GM20000 (cell line): ENCODE measurements around the gene CREM.

Source experiments
- DNase-seq: peaks from one replicate; pipeline ENCODE4 v3.0.0; 2012; ENCODE audit warnings: low spot score
- TF ChIP-seq, protein P1 (sequence below): IDR thresholded peaks from 2 replicates; pipeline ENCODE4 v1.5.1; 2012; ENCODE audit warnings: mild to moderate bottlenecking, control low read depth; ENCODE audit errors: extremely low read depth, missing control alignments

Gene CREM

DNA sequence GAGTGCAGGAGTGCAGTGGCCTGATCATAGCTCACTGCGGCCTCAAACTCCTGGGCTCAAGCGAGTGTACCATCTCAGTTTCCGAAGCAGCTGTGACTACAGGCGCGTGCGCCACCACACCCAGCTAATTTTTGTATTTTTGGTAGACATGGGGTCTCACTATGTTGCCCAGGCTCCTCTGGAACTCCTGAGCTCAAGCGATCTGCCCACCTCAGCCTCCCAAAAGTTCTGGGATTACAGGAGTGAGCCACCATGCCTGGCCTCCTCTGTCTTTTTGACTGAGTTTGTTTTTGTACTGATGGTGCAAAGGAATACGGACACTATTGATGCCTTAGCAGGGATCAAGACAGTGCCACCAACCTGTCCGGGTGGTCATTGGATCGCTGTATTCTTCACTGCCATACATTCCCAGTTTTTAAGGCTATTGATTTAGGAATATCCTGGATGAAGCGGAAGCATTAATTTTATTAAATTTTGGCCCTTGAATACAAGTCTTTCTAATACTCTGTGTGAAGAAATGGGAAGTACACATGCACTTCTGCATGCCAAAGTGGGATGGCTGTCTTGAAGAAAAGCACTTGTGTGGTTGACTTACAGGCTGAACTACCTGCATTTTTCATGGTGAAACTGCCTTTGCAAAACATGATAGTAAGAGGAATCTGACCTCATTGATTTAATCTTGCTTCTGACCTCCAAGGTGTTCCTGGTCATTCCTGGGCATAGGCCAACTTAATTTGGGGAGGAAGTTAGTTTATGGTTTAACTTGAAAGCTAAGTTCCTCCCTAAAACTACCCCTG, 34.5 kb upstream of the CREM start:
- TF ChIP-seq, protein P1, sequence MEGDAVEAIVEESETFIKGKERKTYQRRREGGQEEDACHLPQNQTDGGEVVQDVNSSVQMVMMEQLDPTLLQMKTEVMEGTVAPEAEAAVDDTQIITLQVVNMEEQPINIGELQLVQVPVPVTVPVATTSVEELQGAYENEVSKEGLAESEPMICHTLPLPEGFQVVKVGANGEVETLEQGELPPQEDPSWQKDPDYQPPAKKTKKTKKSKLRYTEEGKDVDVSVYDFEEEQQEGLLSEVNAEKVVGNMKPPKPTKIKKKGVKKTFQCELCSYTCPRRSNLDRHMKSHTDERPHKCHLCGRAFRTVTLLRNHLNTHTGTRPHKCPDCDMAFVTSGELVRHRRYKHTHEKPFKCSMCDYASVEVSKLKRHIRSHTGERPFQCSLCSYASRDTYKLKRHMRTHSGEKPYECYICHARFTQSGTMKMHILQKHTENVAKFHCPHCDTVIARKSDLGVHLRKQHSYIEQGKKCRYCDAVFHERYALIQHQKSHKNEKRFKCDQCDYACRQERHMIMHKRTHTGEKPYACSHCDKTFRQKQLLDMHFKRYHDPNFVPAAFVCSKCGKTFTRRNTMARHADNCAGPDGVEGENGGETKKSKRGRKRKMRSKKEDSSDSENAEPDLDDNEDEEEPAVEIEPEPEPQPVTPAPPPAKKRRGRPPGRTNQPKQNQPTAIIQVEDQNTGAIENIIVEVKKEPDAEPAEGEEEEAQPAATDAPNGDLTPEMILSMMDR, result no peak
- no peak for DNase-seq

- TF ChIP-seq, protein P1, result no peak
- no peak for DNase-seq
These were observed 33.8 kb upstream of the CREM start for GRCh38 chr10:35092851-35093250.

GRCh38 chr10:35096312-35096711, 30.3 kb upstream of the CREM start:
- TF ChIP-seq, protein P1, result no peak
- no peak for DNase-seq

- TF ChIP-seq, protein P1, result no peak
- no peak for DNase-seq
These were observed 29.1 kb upstream of the CREM start for GRCh38 chr10:35097510-35097909.

DNA sequence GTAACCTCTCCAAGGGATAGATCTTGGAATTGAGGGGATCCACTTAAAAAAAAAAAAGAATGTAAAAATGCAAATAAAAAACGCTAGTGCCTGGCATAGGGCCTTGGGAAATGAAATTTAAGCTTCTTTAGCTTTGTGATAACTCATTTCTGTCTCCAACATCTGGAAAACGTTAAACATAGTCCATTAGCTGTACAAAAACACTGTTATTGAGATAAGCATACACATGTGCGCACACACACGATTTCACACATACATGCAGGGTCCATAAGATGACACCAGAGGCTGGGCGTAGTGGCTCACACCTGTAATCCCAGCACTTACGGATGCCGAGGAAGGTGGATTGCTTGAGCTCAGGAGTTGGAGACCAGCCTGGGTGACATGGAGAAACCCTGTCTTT, 22.8 kb upstream of the CREM start:
- no peak for DNase-seq
- TF ChIP-seq, protein P1, result no peak

- TF ChIP-seq, protein P1, result no peak
- DNase-seq, result no peak
These were observed 14.1 kb upstream of the CREM start for GRCh38 chr10:35112571-35112970.

DNA sequence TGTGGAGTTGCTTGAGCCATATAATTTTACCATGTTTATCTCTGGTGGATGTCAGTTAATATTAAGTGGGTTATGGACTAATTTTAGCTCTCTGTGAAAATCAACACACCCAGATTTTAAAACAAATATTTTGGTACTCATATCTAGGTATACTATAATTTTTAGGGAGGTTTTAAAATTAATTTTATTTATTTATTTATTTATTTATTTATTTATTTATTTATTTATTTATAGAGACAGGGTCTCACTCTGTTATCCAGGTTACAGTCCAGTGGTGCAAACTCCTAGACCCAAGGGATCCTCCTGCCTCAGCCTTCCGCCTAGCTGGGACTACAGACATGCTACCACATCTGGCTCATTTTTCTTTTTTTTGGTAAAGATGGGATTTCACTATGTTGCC, 7.3 kb upstream of the CREM start:
- no peak for DNase-seq
- TF ChIP-seq, protein P1, result no peak
